HG02759 (cell line): ENCODE results near the gene IL25.
"Not testable (repeated sequence)": the region's sequence is repeated elsewhere in the genome, so short reads cannot be mapped to it uniquely, and the experiment has no call there.

Experiments
- ATAC-seq: cut with Tn5 transposase; IDR thresholded peaks from one replicate; pipeline ENCODE4 v1.9.1; 2021; ENCODE audit warnings: mild to moderate bottlenecking, moderate library complexity; ENCODE audit not compliant: unreplicated experiment

The IL25 gene

GRCh38 chr14:23387916-23388882 lies 15.6 kb downstream of the IL25 start:
- ATAC-seq = no peak

- no peak for ATAC-seq
These were observed 16.4 kb downstream of the IL25 start for GRCh38 chr14:23388996-23389395.

- no peak for ATAC-seq
These were observed 16.8 kb downstream of the IL25 start for GRCh38 chr14:23389396-23389795.

DNA sequence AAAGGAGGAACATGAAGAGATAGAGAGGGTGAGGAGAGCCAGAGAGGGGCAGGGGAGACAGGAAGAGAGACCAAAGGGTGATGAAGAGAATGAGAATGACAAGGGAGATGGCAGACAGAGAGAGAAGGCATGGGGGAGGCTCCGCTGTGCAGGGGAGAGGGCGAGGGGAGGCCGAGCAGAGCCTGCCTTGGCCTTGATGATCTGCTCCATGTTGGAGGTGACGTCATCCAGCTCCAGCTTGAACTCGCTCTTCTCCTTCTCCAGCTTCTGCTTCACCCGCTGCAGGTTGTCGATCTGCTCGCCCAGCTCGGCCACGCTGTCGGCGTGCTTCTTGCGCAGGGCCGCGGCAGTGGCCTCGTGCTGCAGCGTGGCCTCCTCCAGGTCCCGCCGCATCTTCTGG lies 17.3 kb downstream of the IL25 start:
- ATAC-seq = not testable (repeated sequence)

DNA sequence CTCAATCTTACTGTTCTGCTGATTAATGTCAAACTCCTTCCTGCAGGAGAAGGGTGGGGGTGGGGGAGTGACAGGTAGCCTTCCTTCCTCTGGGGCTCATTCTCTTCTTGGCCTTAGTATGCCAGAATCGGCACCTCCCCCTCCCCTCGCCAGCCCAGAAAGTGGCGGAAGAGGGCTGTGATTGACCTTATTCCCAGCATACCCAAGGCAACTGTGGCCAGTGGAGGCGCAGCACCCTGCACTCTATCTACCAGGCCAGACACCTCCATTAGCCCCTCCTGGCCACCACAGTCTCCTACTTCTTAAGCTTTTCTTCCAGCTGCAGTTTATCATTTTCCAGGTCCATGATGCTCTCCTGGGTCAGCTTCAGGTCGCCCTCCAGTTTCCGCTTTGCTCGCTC lies 20.0 kb downstream of the IL25 start:
- no peak for ATAC-seq

- ATAC-seq = no peak
These were observed 23.5 kb downstream of the IL25 start for GRCh38 chr14:23396126-23396525.

GRCh38 chr14:23396781-23397407 lies 24.3 kb downstream of the IL25 start:
- no peak for ATAC-seq

DNA sequence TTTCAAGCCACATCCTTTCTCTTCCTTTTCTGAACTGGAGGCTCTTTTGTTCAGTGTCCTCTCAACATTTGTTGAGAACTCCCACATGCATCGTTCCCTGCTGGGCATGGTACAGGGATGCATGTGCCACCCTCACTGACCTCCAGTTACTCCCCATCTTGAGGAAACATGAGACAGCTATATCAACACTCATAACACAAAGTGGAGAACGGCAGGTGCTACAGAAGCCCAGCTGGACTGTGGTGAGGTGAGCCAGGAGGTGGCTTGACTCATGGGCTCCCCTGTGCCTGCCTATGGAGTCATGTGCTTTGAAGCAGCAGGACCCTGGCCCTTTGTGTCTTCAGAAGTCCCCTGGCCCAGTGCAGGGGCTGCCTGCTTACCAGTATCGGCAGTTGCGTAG lies 25.7 kb downstream of the IL25 start:
- no peak for ATAC-seq

DNA sequence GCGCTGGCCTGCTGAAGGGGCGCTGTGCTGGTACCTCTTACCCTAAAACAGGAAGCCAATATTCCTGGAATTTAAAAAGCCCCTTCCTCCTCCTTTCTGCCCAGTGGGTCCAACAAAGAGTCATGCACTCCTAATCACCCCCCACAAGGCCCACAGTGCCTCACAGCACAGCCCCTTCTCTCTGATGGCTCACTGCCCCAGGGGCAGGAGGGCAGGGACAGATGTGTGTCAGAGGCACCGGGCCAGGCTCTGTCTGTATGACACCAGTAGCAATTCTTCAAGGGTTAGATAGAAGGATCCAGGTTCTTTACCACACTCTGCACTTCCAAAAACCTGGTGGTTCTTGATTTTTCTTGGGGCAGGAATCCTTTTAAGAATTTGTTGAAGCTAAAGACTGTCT lies 26.5 kb downstream of the IL25 start:
- no peak for ATAC-seq

DNA sequence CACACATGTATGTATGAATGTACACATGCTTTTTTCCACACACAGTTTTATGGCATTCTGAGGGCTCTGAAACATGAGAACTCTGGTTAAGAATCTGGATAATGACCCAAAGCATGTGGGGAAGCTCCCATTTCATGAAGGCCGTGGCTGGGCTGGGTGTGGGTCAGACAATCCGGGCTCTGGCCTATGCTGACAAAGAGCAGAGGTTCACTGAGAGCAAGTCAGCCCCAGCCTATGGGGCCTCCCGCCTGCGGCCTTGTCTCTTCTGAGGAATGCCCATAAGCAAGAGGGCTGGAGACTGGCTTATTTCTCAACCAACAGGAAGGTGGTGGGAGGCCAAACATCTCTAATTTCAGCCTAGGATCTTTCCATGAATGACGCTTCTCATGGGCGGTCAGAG lies 27.0 kb downstream of the IL25 start:
- no peak for ATAC-seq

DNA sequence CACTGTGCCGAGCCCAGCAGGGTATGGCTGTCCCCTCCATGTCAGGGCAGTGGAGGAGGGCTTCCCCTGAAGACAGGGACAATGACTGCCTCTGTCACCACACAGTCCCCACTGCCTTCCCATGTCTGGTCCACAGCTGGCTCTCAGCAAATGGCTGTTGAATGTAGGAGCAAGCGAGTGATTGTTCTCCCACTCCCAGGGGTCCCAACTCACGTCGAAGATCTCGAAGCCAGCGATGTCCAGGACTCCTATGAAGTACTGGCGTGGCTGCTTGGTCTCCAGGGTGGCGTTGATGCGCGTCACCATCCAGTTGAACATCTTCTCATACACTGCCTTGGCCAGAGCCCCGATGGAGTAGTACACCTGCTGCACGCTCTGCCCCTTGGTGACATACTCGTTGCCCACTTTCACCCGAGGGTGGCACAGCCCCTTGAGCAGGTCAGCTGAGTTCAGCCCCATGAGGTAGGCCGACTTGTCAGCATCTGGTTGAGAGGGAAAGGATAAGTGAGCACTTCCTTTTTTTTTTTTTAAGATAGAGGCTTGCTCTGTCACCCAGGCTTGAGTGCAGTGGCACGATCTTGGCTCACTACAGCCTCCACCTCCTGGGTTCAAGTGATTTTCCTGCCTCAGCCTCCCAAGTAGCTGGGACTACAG lies 28.0 kb downstream of the IL25 start:
- ATAC-seq = not testable (repeated sequence)

- ATAC-seq = no peak
These were observed 28.7 kb downstream of the IL25 start for GRCh38 chr14:23401291-23401690.

- no peak for ATAC-seq
These were observed 29.9 kb downstream of the IL25 start for GRCh38 chr14:23402296-23403138.

DNA sequence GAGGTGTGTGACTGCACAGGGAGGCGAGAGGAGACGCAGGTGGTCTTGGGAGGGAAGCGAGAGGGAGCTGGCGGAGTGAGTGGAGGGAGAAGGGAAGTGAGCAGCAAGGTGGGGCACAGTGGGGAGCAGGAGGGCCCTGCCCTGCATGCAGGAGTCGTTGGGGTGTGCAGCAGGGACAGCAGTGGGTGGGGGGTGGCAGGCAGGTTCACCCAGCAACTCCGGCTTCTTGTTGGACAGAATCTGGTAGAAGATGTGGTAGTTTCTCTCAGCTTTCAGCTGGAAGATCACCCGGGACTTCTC lies 30.5 kb downstream of the IL25 start:
- no peak for ATAC-seq

DNA sequence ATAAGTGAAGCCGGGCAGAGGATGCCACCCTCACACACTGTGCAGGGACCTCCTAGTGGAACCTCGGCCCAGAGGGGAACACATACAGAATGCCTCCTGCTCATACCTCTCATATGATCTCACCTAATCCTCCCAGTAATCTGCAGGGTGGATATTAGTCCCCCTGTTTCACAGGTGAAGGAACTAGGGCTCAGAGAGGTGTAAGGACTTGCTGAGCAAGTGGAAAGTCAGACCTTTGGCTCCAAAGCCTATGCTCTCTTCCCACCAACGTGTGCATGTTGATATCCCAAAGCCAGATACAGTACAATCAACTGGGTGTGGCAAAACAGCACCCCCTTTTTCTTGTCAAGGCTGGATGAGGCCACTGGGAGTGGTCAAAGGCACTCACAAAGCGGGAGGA lies 31.3 kb downstream of the IL25 start:
- no peak for ATAC-seq

- ATAC-seq = no peak
These were observed 31.8 kb downstream of the IL25 start for GRCh38 chr14:23404331-23404900.

- ATAC-seq = no peak
These were observed 32.5 kb downstream of the IL25 start for GRCh38 chr14:23405096-23405495.

DNA sequence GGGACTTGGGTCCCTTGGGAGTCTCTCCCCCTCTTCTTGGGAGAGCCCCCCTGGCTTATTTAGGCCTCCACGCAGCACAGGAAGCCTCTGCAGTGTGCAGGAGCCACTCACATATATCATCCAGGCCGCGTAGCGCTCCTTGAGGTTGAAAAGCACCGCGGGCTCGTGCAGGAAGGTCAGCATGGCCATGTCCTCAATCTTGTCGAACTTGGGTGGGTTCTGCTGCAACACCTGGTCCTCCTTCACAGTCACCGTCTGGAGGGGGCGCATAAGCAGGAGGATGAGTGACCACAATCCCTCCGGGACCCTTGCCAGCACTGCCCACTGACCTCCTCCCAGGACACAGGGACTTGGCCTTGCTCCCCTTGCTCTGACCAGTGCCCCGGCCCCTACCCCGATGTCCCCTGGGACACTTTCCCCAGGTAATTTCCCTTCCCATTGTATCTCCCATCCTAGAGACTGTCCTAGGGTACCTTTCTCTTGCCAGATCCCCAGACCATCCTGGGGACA lies 33.0 kb downstream of the IL25 start:
- no peak for ATAC-seq

DNA sequence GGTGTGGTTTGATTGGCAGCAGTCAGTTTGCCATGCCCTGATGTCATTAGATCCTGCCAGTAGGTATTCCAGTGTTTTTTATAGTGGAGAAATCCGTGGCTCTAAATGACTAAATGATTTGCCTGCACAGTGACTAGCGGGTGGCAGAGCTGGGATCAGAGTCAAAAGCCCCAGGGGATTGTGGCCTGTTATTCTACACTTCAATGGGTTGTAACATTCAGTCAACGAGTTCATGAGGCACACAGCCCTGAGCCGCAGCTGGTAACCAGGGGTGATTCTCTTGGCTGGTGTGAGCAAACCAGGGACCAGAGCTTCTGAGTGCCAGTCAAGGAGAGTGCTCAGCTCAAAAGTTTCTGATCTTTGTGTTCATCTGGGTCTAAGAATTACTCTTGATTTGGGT lies 33.6 kb downstream of the IL25 start:
- ATAC-seq = no peak

DNA sequence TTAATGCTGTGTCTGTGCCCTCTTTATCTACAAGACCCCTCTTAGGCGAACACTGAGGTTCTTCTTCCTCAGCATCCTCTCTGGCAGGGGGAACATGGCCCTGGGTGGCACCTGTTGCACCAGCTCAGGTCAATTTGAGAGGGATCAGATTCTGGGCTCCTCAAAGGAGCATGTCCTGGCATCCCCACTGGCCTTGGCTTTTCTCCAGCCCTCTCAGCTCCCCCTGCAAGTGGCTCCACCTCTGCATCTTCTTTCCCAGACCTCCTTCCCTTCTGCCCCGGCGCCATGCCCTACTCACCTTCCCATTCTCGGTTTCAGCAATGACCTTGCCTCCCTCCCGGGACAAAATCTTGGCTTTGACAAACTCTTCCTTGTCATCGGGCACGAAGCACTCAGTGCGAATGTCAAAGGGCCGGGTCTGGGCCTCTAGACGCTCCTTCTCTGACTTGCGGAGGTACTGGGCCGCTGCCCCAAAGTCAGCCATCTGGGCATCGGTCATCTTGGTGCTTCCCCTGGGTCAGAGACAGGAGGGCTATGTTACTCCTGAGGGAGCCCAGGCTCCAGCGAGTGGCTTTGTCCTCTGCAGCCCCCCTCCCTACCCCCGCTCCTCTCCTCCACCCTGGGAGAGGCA lies 34.2 kb downstream of the IL25 start:
- no peak for ATAC-seq
